ENCODE results near the gene DGCR2.
"Not testable (repeated sequence)": the region's sequence is repeated elsewhere in the genome, so short reads cannot be mapped to it uniquely, and the experiment has no call there.

GRCh38 chr22:19011611-19012010, 110.6 kb downstream of the DGCR2 start:
- TF ChIP-seq CTCF (IDR thresholded peaks at IDR 0.05; ENCODE audit: insufficient read depth, low read length, poor library complexity, severe bottlenecking); EZH2phosphoT487 (conservative IDR thresholded peaks at IDR 0.05; ENCODE audit: low read length): not testable (repeated sequence)
